ENCODE measurements around the gene RPL7L1.

Gene RPL7L1

DNA sequence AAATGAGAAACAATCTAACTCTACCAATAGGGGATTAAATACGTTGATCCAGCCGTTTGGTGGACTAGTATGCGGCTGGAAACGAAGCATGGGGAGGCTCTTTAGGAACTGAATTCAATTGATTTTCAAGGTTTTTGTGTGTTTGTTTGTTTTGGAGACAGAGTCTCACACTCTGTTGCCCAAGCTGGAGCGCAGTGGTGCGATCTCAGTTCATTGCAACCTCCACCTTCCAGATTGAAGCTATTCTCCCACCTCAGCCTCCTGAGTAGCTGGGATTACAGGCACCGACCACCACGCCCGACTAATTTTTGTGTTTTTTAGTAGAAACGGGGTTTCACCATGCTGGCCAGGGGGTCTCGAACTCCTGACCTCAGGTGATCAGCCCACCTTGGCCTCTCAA lies 57.0 kb downstream of the RPL7L1 start:
- DNase-seq: no peak

DNA sequence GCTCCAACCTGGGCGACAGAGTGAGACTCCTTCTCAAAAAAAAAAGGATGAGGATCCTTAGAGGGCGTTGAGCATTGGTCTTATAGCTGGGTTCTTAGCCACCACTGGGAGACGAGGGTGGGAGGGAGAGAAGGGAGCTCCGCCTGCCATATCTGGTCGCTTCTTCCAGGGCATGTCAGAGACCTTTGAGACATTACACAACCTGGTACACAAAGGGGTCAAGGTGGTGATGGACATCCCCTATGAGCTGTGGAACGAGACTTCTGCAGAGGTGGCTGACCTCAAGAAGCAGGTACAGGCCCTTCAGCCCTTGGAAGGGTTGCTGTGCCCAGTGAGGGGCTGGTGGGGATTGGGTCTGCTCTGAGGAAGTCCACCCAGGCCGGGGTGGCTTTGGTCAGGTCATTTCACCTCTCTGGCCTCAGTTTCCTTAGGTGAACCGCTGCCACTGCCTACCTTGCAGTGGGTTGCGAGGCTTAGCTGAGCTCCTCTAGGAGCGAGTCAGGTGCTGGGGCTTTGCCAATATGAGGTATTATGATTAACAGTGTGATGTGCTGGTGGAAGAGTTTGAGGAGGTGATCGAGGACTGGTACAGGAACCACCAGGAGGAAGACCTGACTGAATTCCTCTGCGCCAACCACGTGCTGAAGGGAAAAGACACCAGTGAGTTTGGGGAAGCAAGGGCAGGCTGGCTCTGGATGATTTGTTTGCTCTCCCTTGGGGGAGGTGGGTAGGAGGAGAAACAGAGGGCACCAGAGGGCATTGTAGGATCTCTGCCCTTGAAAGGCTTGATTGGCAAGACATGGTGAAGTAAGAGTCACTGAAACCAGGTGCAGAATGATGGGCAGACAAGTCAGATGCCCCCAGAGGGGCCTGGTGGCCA lies 58.4 kb downstream of the RPL7L1 start:
- DNase-seq: no peak

DNA sequence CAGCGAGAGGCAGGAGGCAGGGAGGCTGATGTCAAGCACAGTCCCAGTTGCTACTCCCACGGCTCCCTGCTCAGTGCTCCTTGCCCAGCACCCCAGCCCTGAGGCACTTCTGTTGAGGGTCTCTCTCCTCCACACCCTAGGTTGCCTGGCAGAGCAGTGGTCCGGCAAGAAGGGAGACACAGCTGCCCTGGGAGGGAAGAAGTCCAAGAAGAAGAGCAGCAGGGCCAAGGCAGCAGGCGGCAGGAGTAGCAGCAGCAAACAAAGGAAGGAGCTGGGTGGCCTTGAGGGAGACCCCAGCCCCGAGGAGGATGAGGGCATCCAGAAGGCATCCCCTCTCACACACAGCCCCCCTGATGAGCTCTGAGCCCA lies 59.0 kb downstream of the RPL7L1 start:
- no peak for DNase-seq

DNA sequence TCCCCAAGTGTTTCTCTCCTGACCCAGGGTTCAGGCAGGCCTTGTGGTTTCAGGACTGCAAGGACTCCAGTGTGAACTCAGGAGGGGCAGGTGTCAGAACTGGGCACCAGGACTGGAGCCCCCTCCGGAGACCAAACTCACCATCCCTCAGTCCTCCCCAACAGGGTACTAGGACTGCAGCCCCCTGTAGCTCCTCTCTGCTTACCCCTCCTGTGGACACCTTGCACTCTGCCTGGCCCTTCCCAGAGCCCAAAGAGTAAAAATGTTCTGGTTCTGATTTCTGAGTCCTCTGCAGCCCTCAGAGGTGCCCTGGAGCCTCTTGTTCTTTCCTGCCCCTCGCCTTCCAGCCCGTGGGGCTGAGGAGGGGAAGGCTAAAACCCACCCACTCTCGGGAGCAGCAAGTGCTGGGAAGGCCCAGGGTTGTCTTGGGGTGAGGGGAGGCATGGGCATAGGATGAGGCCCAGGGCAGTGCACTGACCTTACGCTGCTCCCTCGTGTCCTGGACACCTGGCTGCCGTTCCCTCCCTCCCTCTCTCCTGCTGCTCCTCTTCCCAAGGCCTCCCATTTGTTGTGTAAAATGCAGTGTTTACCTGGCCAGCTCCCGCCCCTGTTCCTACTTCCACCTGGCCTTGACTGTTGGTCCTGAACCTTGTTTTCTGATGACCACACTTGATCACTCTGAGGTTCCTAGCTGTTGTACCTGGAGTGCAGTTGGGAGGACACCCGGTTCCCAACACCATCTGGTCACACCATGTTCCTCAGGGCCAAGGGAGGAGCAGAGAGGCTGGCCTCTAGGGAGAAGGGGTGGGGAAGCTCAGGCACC lies 59.8 kb downstream of the RPL7L1 start:
- no peak for DNase-seq

Data from activated T-cell treated with anti-CD3 and anti-CD28 coated beads, Interleukin-2, amount 50 U/mL, for 1 hour (primary cell).